ENCODE results near the gene MALL.
"Not testable (repeated sequence)": the region's sequence is repeated elsewhere in the genome, so short reads cannot be mapped to it uniquely, and the experiment has no call there.

DNA sequence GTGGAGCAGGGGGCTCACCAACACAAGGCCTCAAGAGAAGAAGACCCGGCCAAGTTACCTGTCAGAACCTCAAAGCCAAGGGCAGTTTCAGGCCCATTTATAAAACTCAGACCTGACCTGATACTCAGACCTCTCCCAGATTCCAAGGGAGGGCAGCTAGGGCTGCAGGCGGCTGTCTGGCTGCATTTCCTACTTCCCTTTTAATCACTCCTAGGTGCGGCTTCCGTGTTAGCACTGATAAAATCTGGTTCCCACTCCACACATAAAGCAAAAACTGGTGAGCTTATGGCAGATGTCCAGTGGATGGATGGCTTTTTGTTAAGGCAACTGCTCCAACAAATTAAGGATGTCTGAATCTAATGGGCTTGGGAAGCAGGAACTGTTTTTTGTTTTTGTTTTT is 63.5 kb downstream of the MALL start:
- TF ChIP-seq CTCF, POLR2A (IDR thresholded peaks at IDR 0.05): not testable (repeated sequence)

Measured in lower leg skin (tissue), 3 donors.